ENCODE results near the gene ELP6. TPM values are rescaled to one million over a fixed set of nuclear protein-coding genes. Genes with fewer than 3 reads are reported as not detected.

ELP6 gene
- total and polyA plus RNA-seq, 2 experiments from 2014 or later = 34.4 to 37.3 TPM

DNA sequence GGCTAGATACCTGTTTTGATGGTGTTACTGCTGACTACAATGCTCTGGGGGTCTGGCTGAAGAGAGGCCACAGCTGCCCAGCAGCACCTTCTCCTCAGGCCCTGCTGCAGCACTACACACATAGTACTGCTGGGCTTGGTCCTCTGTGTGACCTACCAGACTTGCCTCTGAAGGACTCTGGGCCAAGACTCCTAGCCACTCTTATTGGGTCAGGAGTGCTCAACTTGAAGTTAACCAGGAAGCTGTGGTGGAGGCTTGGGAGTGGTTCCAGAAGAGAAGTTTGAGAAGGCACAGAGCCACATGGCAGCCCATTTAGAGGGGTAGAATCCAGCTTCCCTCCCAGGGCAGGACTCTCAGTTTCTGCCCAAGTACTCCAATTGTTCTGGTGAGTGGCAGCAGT is 16.6 kb downstream of the ELP6 start:
- no peak overlapping the region for H3K4me2 ChIP-seq
- H3K4me1 ChIP-seq (ENCODE audit: insufficient read depth) = no peaks in the 10 kb centered on the region
- no peak overlapping the region for H2AFZ ChIP-seq
- no peaks in the 10 kb centered on the region for H3K79me2 ChIP-seq
- no peaks in the 10 kb centered on the region for H3K9me2 ChIP-seq (replicated peaks; ENCODE audit: insufficient read depth)
- no peak for TF ChIP-seq EZH2phosphoT487 (IDR thresholded peaks at IDR 0.05; ENCODE audit: low read depth, severe bottlenecking, unreplicated experiment)
- no peaks in the 10 kb centered on the region for H4K20me1 ChIP-seq (ENCODE audit: insufficient read depth, poor library complexity, severe bottlenecking)
- no peaks in the 10 kb centered on the region for H3K36me3 ChIP-seq (replicated peaks; ENCODE audit: insufficient read depth, low read depth)
- no peak overlapping the region for H3K27ac ChIP-seq
- H3K4me3 ChIP-seq = no peak overlapping the region
- no peaks in the 10 kb centered on the region for H3K9me3 ChIP-seq (ENCODE audit: low read depth)
- DNase-seq (ENCODE audit: low spot score) = no peak
- no peaks in the 10 kb centered on the region for H3K27me3 ChIP-seq

DNA sequence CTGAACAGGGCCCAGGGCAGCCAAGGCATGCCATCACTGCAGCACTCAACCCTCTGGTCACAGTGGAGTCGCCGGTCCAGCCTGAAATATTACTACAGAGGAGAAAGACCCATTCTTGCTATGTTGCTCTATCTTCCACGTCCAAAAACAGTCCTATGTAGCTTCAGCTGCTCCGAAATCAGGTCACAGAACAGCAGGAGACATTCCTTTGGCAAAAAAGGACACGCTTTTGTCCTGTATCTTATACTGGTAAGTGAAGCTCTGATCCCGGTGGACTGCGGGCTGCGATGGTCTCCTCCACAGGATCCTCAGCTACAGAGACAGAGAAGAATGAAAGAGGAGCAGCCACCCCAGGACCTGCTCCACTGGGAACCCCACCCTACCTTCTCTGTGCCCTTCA is 17.6 kb downstream of the ELP6 start:
- no peak overlapping the region for H3K4me3 ChIP-seq
- no peaks in the 10 kb centered on the region for H3K27me3 ChIP-seq
- H4K20me1 ChIP-seq (ENCODE audit: insufficient read depth, poor library complexity, severe bottlenecking) = no peaks in the 10 kb centered on the region
- no peak overlapping the region for H2AFZ ChIP-seq
- no peaks in the 10 kb centered on the region for H3K4me1 ChIP-seq (ENCODE audit: insufficient read depth)
- no peaks in the 10 kb centered on the region for H3K36me3 ChIP-seq (replicated peaks; ENCODE audit: insufficient read depth, low read depth)
- no peak overlapping the region for H3K27ac ChIP-seq
- 97% methylated on average over 8 of the region's 8 CpGs for WGBS (ENCODE audit: low lambda C conversion rate, missing lambda C conversion rate)
- no peak for DNase-seq (ENCODE audit: low spot score)
- TF ChIP-seq EZH2phosphoT487 (IDR thresholded peaks at IDR 0.05; ENCODE audit: low read depth, severe bottlenecking, unreplicated experiment) (no peak), EZH2 (IDR thresholded peaks at IDR 0.05; ENCODE audit: borderline replicate concordance) (no peak)
- TF ChIP-seq, protein P1, sequence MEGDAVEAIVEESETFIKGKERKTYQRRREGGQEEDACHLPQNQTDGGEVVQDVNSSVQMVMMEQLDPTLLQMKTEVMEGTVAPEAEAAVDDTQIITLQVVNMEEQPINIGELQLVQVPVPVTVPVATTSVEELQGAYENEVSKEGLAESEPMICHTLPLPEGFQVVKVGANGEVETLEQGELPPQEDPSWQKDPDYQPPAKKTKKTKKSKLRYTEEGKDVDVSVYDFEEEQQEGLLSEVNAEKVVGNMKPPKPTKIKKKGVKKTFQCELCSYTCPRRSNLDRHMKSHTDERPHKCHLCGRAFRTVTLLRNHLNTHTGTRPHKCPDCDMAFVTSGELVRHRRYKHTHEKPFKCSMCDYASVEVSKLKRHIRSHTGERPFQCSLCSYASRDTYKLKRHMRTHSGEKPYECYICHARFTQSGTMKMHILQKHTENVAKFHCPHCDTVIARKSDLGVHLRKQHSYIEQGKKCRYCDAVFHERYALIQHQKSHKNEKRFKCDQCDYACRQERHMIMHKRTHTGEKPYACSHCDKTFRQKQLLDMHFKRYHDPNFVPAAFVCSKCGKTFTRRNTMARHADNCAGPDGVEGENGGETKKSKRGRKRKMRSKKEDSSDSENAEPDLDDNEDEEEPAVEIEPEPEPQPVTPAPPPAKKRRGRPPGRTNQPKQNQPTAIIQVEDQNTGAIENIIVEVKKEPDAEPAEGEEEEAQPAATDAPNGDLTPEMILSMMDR (IDR thresholded peaks at IDR 0.05; ENCODE audit: poor library complexity) = no peak
- H3K79me2 ChIP-seq = no peaks in the 10 kb centered on the region
- no peak overlapping the region for H3K4me2 ChIP-seq
- no peaks in the 10 kb centered on the region for H3K9me2 ChIP-seq (replicated peaks; ENCODE audit: insufficient read depth)
- H3K9me3 ChIP-seq (ENCODE audit: low read depth) = no peaks in the 10 kb centered on the region

DNA sequence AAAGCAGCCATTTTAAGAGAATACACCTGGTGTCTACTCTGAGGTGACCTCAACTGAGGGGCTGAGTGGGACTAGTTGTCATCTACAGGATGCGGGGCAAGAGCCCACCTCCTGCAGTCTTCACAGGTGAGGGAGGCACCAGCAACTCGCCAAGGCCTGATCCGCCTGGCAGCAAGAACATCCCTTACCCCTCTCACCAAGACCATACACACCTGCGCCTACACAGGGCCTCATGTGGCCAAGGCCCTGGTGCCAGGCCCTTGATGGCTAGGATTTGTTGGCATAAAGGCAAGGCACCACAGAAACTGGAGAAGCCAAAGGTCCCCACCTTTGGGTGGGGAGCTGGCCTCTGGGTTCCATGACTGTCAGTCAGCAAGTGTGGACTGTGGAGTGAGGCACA is 18.4 kb downstream of the ELP6 start:
- no peak overlapping the region for H3K4me2 ChIP-seq
- H3K79me2 ChIP-seq = no peaks in the 10 kb centered on the region
- TF ChIP-seq, protein P1 (IDR thresholded peaks at IDR 0.05; ENCODE audit: poor library complexity) = no peak
- H3K9me2 ChIP-seq (replicated peaks; ENCODE audit: insufficient read depth) = no peaks in the 10 kb centered on the region
- H4K20me1 ChIP-seq (ENCODE audit: insufficient read depth, poor library complexity, severe bottlenecking) = no peaks in the 10 kb centered on the region
- no peaks in the 10 kb centered on the region for H3K36me3 ChIP-seq (replicated peaks; ENCODE audit: insufficient read depth, low read depth)
- H3K27ac ChIP-seq = no peak overlapping the region
- H3K4me3 ChIP-seq = no peak overlapping the region
- H2AFZ ChIP-seq = no peak overlapping the region
- no peaks in the 10 kb centered on the region for H3K9me3 ChIP-seq (ENCODE audit: low read depth)
- no peaks in the 10 kb centered on the region for H3K4me1 ChIP-seq (ENCODE audit: insufficient read depth)
- no peak for DNase-seq (ENCODE audit: low spot score)
- 94% methylated on average over 4 of the region's 4 CpGs for WGBS (ENCODE audit: low lambda C conversion rate, missing lambda C conversion rate)
- H3K27me3 ChIP-seq = no peaks in the 10 kb centered on the region

DNA sequence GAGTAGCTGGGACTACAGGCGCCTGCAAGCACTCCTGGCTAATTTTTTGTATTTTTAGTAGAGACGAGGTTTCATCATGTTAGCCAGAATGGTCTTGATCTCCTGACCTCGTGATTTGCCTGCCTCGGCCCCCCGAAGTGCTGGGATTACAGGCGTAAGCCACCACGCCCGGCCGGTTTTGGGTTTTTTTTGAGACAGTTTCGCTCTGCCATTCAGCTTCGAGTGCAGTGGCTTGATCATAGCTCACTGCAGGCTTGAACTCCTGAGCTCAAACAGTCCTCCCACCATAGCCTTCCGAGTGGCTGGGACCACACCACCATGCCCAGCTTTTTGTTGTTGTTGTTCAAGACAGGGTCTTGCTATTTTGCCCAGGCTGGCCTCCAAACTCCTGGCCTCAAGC is 21.7 kb downstream of the ELP6 start:
- no peaks in the 10 kb centered on the region for H3K9me2 ChIP-seq (replicated peaks; ENCODE audit: insufficient read depth)
- TF ChIP-seq, protein P1 (IDR thresholded peaks at IDR 0.05; ENCODE audit: poor library complexity) = no peak
- TF ChIP-seq EZH2phosphoT487 (IDR thresholded peaks at IDR 0.05; ENCODE audit: low read depth, severe bottlenecking, unreplicated experiment) (no peak), EZH2 (IDR thresholded peaks at IDR 0.05; ENCODE audit: borderline replicate concordance) (no peak)
- H3K27me3 ChIP-seq = no peaks in the 10 kb centered on the region
- DNase-seq (ENCODE audit: low spot score) = no peak
- H3K79me2 ChIP-seq = no peaks in the 10 kb centered on the region
- no peaks in the 10 kb centered on the region for H3K9me3 ChIP-seq (ENCODE audit: low read depth)
- 89% methylated on average over 12 of the region's 12 CpGs for WGBS (ENCODE audit: low lambda C conversion rate, missing lambda C conversion rate)
- H4K20me1 ChIP-seq (ENCODE audit: insufficient read depth, poor library complexity, severe bottlenecking) = no peaks in the 10 kb centered on the region
- no peaks in the 10 kb centered on the region for H3K36me3 ChIP-seq (replicated peaks; ENCODE audit: insufficient read depth, low read depth)
- H3K4me3 ChIP-seq = no peak overlapping the region
- no peak overlapping the region for H3K4me2 ChIP-seq
- no peak overlapping the region for H2AFZ ChIP-seq
- no peaks in the 10 kb centered on the region for H3K4me1 ChIP-seq (ENCODE audit: insufficient read depth)
- no peak overlapping the region for H3K27ac ChIP-seq
